NB4 (cell line): ENCODE measurements around the gene ANKS4B.

ENCODE experiments used
- CTCF ChIP-seq: IDR thresholded peaks from one replicate; pipeline ENCODE4 v1.5.1; 2012; ENCODE audit warnings: low read depth, low read length
- POLR2A ChIP-seq: IDR thresholded peaks from 2 replicates; pipeline ENCODE4 v1.6.1; 2011; ENCODE audit warnings: mild to moderate bottlenecking; ENCODE audit not compliant: insufficient read length; ENCODE audit errors: extremely low read depth

- TF ChIP-seq CTCF (no peak), POLR2A (no peak)
These were observed 26.9 kb upstream of the ANKS4B start for GRCh38 chr16:21206550-21206949.
